Measurements from ENCODE around the gene RASSF3.
A peak's percentile ranks its signal among the peaks of the same experiment; 100 is the strongest.

Gene RASSF3

GRCh38 chr12:64634508-64635092, 24.3 kb downstream of the RASSF3 start:
- no peak for TF ChIP-seq CTCF (IDR thresholded peaks at IDR 0.05; ENCODE audit: unreplicated experiment in 3 of 3)
- peaks cover 41% of the 10 kb centered on the region for H3K36me3 Mint-ChIP-seq (ENCODE audit: low read depth)
- peaks cover 26% of the 10 kb centered on the region for H3K4me1 Mint-ChIP-seq
- no peaks in the 10 kb centered on the region for H3K27me3 Mint-ChIP-seq (ENCODE audit: low read depth)
- peaks cover 8% of the 10 kb centered on the region for H3K9me3 Mint-ChIP-seq
- H3K27ac Mint-ChIP-seq = no peak overlapping the region
- no peak overlapping the region for H3K4me3 Mint-ChIP-seq

- TF ChIP-seq CTCF (IDR thresholded peaks at IDR 0.05; ENCODE audit: unreplicated experiment in 3 of 3) = no peak
- Mint-ChIP-seq H3K4me3 (no peak overlapping the region), H3K27ac (peak overlapping the region; percentile 2 to 31 (median 17)), H3K36me3 (ENCODE audit: low read depth) (peaks cover 38% of the 10 kb centered on the region), H3K9me3 (peaks cover 8% of the 10 kb centered on the region), H3K4me1 (peaks cover 33% of the 10 kb centered on the region), H3K27me3 (ENCODE audit: low read depth) (no peaks in the 10 kb centered on the region)
Observed at GRCh38 chr12:64635356-64635998, 25.2 kb downstream of the RASSF3 start.

GRCh38 chr12:64636856-64637255, 26.6 kb downstream of the RASSF3 start:
- Mint-ChIP-seq H3K27me3 (ENCODE audit: low read depth) (no peaks in the 10 kb centered on the region), H3K4me3 (no peak overlapping the region)
- no peak for TF ChIP-seq CTCF (IDR thresholded peaks at IDR 0.05; ENCODE audit: unreplicated experiment in 3 of 3)

GRCh38 chr12:64639466-64639865, 29.2 kb downstream of the RASSF3 start:
- TF ChIP-seq CTCF (IDR thresholded peaks at IDR 0.05; ENCODE audit: unreplicated experiment in 3 of 3) = no peak
- Mint-ChIP-seq H3K4me3 (no peak overlapping the region), H3K4me1 (peaks cover 35% of the 10 kb centered on the region), H3K27ac (no peak overlapping the region), H3K9me3 (no peaks in the 10 kb centered on the region), H3K27me3 (ENCODE audit: low read depth) (no peaks in the 10 kb centered on the region), H3K36me3 (ENCODE audit: low read depth) (peaks cover 11% of the 10 kb centered on the region)

More at GRCh38 chr12:64636856-64637255, 26.6 kb downstream of the RASSF3 start:
- Mint-ChIP-seq H3K4me1 (peaks cover 25% of the 10 kb centered on the region), H3K36me3 (ENCODE audit: low read depth) (peaks cover 26% of the 10 kb centered on the region), H3K27ac (no peak overlapping the region), H3K9me3 (peaks cover 6% of the 10 kb centered on the region)

- Mint-ChIP-seq H3K4me1 (peaks cover 39% of the 10 kb centered on the region), H3K27me3 (ENCODE audit: low read depth) (no peaks in the 10 kb centered on the region), H3K27ac (no peak overlapping the region), H3K9me3 (no peaks in the 10 kb centered on the region), H3K4me3 (no peak overlapping the region), H3K36me3 (ENCODE audit: low read depth) (no peaks in the 10 kb centered on the region)
- no peak for TF ChIP-seq CTCF (IDR thresholded peaks at IDR 0.05; ENCODE audit: unreplicated experiment in 3 of 3)
Observed at GRCh38 chr12:64646318-64646717, 36.0 kb downstream of the RASSF3 start.

GRCh38 chr12:64649487-64649886, 39.2 kb downstream of the RASSF3 start:
- Mint-ChIP-seq H3K9me3 (no peaks in the 10 kb centered on the region), H3K4me1 (peaks cover 30% of the 10 kb centered on the region), H3K36me3 (ENCODE audit: low read depth) (no peaks in the 10 kb centered on the region), H3K27ac (peak overlapping the region in 1 of 3 experiments; percentile 62), H3K4me3 (no peak overlapping the region), H3K27me3 (ENCODE audit: low read depth) (no peaks in the 10 kb centered on the region)
- no peak for TF ChIP-seq CTCF (IDR thresholded peaks at IDR 0.05; ENCODE audit: unreplicated experiment in 3 of 3)
